ENCODE data around the gene CAPN2. TPM values are rescaled to one million over a fixed set of nuclear protein-coding genes. Genes with fewer than 3 reads are reported as not detected.
A peak's percentile ranks its signal among the peaks of the same experiment; 100 is the strongest.

The CAPN2 gene
- polyA plus RNA-seq, 3 donors, result 127 to 186 (median 182) TPM

- Mint-ChIP-seq H3K9me3 (peaks cover 8 to 23% (median 13%) of the 10 kb centered on the region in 7 donors), H3K4me3 (no peak overlapping the region), H3K4me1 (peaks cover 22% of the 10 kb centered on the region), H3K36me3 (no peaks in the 10 kb centered on the region), H3K27ac (peak overlapping the region in 3 of 7 donors; percentile 0 to 40 (median 10)), H3K27me3 (ENCODE audit: low read depth in 3 of 3) (peaks cover 3 to 8% (median 6%) of the 10 kb centered on the region in 3 donors)
- TF ChIP-seq CTCF (IDR thresholded peaks at IDR 0.05), result no peak
- Histone ChIP-seq H2AFZ (ENCODE audit: insufficient read depth, low read depth, low read length, poor library complexity, severe bottlenecking) (no peak overlapping the region), H3K4me1 (ENCODE audit: control insufficient read depth in 1 of 2, insufficient read depth in 2 of 2, low read length in 2 of 2) (peaks cover 23 to 27% of the 10 kb centered on the region in 2 donors), H4K20me1 (ENCODE audit: insufficient read depth, low read length) (no peaks in the 10 kb centered on the region), H3K4me3 (replicated peaks in 1 of 3; ENCODE audit: low read depth in 2 of 3, low read length in 3 of 3) (no peak overlapping the region), H3K27ac (ENCODE audit: low read depth in 1 of 2, low read length in 2 of 2) (peak overlapping the region in 1 of 2 donors; percentile 40), H3K27me3 (ENCODE audit: control insufficient read depth in 2 of 2, insufficient read depth in 2 of 2, low read length in 2 of 2) (no peaks in the 10 kb centered on the region), H3K9me3 (replicated peaks in 1 of 2; ENCODE audit: control insufficient read depth in 1 of 2, insufficient read depth in 1 of 2, low read length in 2 of 2) (peaks cover 0 to 17% of the 10 kb centered on the region in 2 donors), H3K79me2 (ENCODE audit: insufficient read depth, low read length) (no peaks in the 10 kb centered on the region), H3K36me3 (replicated peaks in 1 of 2; ENCODE audit: control insufficient read depth in 1 of 2, insufficient read depth in 2 of 2, low read length in 2 of 2) (no peaks in the 10 kb centered on the region), H3K9ac (ENCODE audit: insufficient read depth, low read length, poor library complexity, severe bottlenecking) (no peak overlapping the region), H3K4me2 (replicated peaks; ENCODE audit: extremely low read depth, low read length, poor library complexity, severe bottlenecking) (no peak overlapping the region)
- peak; percentile 22 to 76 (median 58) for DNase-seq
- WGBS (ENCODE audit: insufficient coverage), result 0% methylated on average over 1 of the region's 6 CpGs
- intact Hi-C loops (cut with micrococcal nuclease), result no loop called here
Observed at GRCh38 chr1:223678841-223679240, 33.5 kb upstream of the CAPN2 start.

- WGBS (ENCODE audit: insufficient coverage), result no CpG with 5 or more reads among the region's 2 CpGs
- Histone ChIP-seq H3K36me3 (replicated peaks in 1 of 2; ENCODE audit: control insufficient read depth in 1 of 2, insufficient read depth in 2 of 2, low read length in 2 of 2) (no peaks in the 10 kb centered on the region), H3K79me2 (ENCODE audit: insufficient read depth, low read length) (no peaks in the 10 kb centered on the region), H3K4me2 (replicated peaks; ENCODE audit: extremely low read depth, low read length, poor library complexity, severe bottlenecking) (no peak overlapping the region), H3K4me3 (replicated peaks in 1 of 3; ENCODE audit: low read depth in 2 of 3, low read length in 3 of 3) (no peak overlapping the region), H3K27ac (ENCODE audit: low read depth in 1 of 2, low read length in 2 of 2) (no peak overlapping the region), H3K27me3 (ENCODE audit: control insufficient read depth in 2 of 2, insufficient read depth in 2 of 2, low read length in 2 of 2) (peaks cover 0 to 3% of the 10 kb centered on the region in 2 donors), H3K4me1 (ENCODE audit: control insufficient read depth in 1 of 2, insufficient read depth in 2 of 2, low read length in 2 of 2) (peaks cover 11 to 14% of the 10 kb centered on the region in 2 donors), H2AFZ (ENCODE audit: insufficient read depth, low read depth, low read length, poor library complexity, severe bottlenecking) (no peak overlapping the region), H4K20me1 (ENCODE audit: insufficient read depth, low read length) (no peaks in the 10 kb centered on the region), H3K9me3 (replicated peaks in 1 of 2; ENCODE audit: control insufficient read depth in 1 of 2, insufficient read depth in 1 of 2, low read length in 2 of 2) (peaks cover 0 to 11% of the 10 kb centered on the region in 2 donors), H3K9ac (ENCODE audit: insufficient read depth, low read length, poor library complexity, severe bottlenecking) (no peak overlapping the region)
- intact Hi-C loops (cut with micrococcal nuclease), result loop anchor here in 1 of 2 donors (10.0 kb wide), 1 partner anchor 555 kb away; no protein-coding TSS in a partner anchor
- no peak overlapping the region for H3K27ac Mint-ChIP-seq
- peaks cover 4 to 17% (median 12%) of the 10 kb centered on the region in 7 donors for H3K9me3 Mint-ChIP-seq
- DNase-seq, result no peak
- peaks cover 11% of the 10 kb centered on the region for H3K4me1 Mint-ChIP-seq
- no peak overlapping the region for H3K4me3 Mint-ChIP-seq
- H3K27me3 Mint-ChIP-seq (ENCODE audit: low read depth in 3 of 3), result peaks cover 6 to 10% (median 7%) of the 10 kb centered on the region in 3 donors
- no peak for TF ChIP-seq CTCF (IDR thresholded peaks at IDR 0.05)
- H3K36me3 Mint-ChIP-seq, result no peaks in the 10 kb centered on the region
Observed at GRCh38 chr1:223680188-223680587, 32.2 kb upstream of the CAPN2 start.

Measured in CD14-positive monocyte (primary cell).